Measurements from ENCODE around the gene SESN3.

- TF ChIP-seq CTCF (conservative IDR thresholded peaks at IDR 0.05; ENCODE audit: low read depth, low read length) (no peak), EZH2 (IDR thresholded peaks at IDR 0.05; ENCODE audit: low read length, unreplicated experiment) (no peak), EZH2phosphoT487 (IDR thresholded peaks at IDR 0.05; ENCODE audit: borderline replicate concordance, low read length) (no peak)
These were observed 107.4 kb downstream of the SESN3 start for GRCh38 chr11:95123556-95123955.

Measured in PC-3 (cell line).